HG02623 (cell line): ENCODE results near the gene PSMF1.
"Not testable (repeated sequence)": the region's sequence is repeated elsewhere in the genome, so short reads cannot be mapped to it uniquely, and the experiment has no call there.

Experiments
- ATAC-seq: cut with Tn5 transposase; IDR thresholded peaks from one replicate; pipeline ENCODE4 v1.9.1; 2021; ENCODE audit warnings: moderate library complexity; ENCODE audit not compliant: unreplicated experiment

Gene PSMF1

GRCh38 chr20:1121429-1121828 is 3.0 kb downstream of the PSMF1 start:
- no peak for ATAC-seq

- ATAC-seq: no peak
These were observed 4.2 kb downstream of the PSMF1 start for GRCh38 chr20:1122388-1123315.

GRCh38 chr20:1123666-1124065 is 5.3 kb downstream of the PSMF1 start:
- ATAC-seq: no peak

DNA sequence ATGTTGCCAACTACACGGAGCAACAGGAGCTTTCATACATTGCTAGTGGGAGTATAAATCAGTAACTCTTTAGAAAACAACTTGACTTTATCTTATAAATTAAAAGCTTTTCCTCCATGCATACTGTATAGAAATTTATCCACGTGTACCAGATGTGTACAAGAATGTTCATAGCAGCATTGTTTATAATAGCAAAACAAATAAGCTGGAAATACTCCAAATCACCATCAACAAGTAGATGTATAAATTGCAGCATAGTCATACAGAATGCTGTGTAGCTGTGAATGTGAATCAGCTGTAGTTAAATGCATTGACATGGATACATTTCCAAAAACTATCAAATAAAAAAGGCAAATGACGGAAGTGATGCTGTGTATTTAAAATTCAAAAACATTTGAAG is 6.0 kb downstream of the PSMF1 start:
- ATAC-seq: no peak

DNA sequence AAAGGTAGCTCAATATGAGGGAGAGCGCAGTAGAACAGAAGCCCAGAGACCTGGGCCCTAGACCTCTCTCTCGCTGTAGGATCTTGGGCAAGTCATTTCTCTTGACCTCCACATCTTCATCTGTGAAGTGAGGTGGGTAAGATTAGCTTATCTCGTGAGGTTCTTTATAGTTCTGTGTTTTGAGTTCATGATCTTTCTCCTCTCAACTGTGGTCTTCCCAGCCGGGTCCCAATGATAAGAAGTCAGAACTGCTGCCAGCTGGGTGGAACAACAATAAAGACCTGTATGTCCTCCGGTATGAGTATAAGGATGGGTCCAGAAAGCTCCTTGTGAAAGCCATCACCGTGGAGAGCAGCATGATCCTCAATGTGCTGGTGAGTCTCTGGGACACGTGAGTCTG is 6.9 kb downstream of the PSMF1 start:
- no peak for ATAC-seq

GRCh38 chr20:1127840-1128239 is 9.4 kb downstream of the PSMF1 start:
- ATAC-seq: no peak

- no peak for ATAC-seq
These were observed 11.8 kb downstream of the PSMF1 start for GRCh38 chr20:1130058-1130694.

DNA sequence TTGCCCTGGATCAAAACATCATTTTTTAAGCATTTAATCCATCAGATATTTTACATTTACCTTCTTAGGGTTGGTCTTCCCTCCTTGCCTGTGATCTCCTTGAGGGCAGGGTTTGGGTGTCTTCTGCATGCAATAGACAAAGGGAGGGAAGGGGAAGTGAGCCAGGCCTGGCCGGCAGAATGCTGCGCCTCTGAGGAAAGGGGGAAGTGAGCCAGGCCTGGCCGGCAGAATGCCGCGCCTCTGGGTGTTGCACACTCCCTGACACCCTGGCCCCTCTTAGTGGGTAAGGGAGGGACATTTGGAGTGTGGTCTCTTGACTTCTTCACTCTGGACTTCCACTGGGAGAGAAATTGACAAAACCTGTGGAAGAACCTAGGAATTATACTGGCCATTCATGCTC is 12.4 kb downstream of the PSMF1 start:
- ATAC-seq: no peak

DNA sequence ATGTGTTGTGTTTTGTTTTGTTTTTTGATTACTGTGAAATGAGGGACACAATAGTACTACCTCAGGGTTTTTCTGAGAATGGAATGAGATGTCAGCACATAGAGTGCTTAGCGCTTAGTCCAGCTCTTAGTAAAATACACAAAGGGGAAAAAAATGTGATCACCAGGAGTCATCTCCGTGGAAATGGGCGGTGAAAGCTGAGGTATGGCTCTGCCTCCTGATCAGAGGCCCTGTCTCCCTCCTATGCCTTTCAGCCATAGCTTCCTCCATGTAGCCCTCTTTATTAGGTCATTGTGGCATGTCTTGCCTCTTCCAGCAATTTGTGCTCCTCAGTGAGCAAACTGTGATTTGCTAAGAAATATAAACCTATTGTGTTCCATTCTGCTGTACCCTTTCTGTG is 13.0 kb downstream of the PSMF1 start:
- no peak for ATAC-seq

DNA sequence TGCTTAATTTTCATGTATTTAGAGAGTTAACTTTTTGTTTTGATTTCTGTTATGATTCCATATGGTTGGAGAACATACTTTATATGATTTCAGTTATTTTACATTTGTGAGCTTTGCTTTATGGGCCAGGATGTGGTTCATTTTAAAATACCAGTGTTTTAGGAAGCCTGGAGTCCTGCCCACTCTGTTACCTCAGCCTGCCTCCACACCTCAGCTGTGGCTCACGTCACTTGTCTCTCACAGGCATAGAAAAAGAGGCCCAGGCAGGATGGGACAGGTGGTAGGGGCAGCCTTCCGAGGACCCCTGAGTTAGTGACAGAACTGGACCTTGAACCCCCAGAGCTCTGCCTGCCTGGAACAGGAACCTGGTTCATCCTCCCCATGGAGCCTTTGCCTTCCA is 16.0 kb downstream of the PSMF1 start:
- ATAC-seq: no peak

DNA sequence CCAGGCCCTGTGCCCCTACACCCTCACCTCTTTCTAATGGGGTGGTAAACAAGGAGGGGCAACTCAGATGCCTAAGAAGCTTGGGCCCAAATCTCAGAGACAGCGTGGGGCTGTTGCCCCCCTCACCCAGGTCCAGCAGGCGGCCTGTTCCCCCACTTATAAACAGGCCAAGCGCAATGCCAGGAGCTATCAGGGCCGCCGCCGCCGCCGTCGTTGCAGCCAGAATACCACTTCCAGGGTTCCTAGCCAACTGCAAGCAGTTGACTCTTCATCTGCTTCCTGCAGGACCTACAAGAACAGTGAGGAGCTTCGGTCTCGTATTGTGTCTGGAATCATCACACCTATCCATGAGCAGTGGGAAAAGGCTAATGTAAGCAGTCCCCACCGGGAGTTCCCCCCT is 16.4 kb downstream of the PSMF1 start:
- no peak for ATAC-seq

- ATAC-seq: no peak
These were observed 18.8 kb downstream of the PSMF1 start for GRCh38 chr20:1137236-1137635.

DNA sequence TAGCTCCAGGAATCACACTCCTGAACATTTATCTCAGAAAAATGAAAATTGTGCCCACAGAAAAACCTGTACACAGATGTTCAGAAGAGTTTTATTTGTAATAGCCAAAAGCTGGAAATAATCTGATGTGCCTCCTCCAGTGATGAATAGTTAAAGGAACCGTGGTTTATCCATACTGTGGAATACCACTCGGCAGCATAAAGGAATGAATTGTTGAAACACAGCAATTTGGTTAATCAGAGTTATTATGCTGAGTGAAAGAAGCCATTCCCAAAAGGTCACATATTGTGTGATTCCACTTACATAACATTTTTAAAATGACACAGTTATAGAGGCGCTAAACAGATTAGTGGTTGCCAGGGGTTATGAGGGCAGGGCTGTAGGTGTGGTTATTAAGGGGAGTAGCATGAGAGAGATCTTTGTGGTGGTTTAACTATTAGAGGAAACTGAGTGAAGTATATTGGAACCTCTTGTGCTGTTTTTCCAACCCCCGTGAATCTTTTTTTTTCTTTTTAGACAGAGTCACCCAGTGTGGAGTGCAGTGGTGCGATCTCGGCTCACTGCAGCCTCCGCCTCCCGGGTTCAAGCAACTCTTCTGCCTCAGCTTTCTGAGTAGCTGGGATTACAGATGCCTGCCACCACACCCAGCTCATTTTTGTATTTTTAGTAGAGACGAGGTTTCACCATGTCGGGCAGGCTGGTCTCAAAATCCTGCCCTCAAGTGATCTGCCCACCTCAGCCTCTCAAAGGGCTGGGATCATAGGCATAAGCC is 26.2 kb downstream of the PSMF1 start:
- no peak for ATAC-seq

DNA sequence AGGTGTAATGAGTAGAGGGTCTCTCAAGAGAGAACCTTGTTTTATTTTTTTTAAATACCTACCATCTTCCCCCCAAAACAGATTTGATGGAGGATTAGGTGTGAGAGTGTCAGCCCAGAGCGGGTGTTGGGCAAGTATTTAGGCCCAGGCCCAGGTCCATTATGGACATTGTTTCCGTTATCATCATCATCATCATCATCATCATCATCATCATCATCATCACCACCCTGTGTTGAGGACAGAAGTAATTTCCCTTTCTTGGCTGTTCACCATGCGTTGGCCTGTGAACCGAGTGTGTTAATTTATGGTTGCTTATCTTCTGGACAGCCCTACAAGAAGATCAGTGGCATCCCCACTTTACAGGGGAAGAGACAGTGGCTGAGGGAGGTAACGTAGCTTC is 28.6 kb downstream of the PSMF1 start:
- no peak for ATAC-seq

GRCh38 chr20:1149812-1150211 is 31.4 kb downstream of the PSMF1 start:
- ATAC-seq: not testable (repeated sequence)

GRCh38 chr20:1150218-1150617 is 31.8 kb downstream of the PSMF1 start:
- no peak for ATAC-seq

GRCh38 chr20:1150968-1151367 is 32.6 kb downstream of the PSMF1 start:
- no peak for ATAC-seq

DNA sequence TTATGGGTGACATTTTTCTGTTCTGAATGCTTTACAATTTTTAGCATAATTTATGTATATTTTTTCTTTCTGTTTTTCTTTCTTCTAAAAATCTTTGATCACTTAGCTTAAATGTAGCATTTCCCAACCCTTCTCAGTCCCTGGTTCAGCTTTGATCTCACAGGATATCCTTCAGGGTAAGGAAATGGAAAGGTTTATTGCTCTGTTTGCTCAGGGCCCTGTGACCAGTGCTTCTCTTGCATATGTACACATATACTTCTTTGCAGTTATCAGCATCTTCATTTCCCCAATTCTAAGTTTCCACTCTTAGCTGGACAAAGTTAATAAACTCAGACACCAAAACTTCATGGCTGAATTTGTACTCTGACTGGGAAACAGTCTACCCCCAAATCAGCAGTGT is 35.8 kb downstream of the PSMF1 start:
- ATAC-seq: no peak

GRCh38 chr20:1154691-1155090 is 36.3 kb downstream of the PSMF1 start:
- no peak for ATAC-seq

- no peak for ATAC-seq
These were observed 36.9 kb downstream of the PSMF1 start for GRCh38 chr20:1155342-1155741.

GRCh38 chr20:1160496-1160895 is 42.1 kb downstream of the PSMF1 start:
- ATAC-seq: no peak

- no peak for ATAC-seq
These were observed 42.6 kb downstream of the PSMF1 start for GRCh38 chr20:1160991-1161390.
